OCI-LY3 (cell line): ENCODE results near the gene COG8.

Experiments
- EZH2phosphoT487 ChIP-seq: fragments of 200-600 bp; shearing (Covaris generic); IDR thresholded peaks from 2 replicates; pipeline ENCODE4 v1.6.1; 2018; ENCODE audit warnings: antibody characterized with exemption, mixed run types, low read depth
- TF ChIP-seq, protein P1 (sequence below): fragments of 200-600, 300-600 bp; sonication (generic); IDR thresholded peaks from 2 replicates; pipeline ENCODE4 v1.5.1; 2014; ENCODE audit warnings: antibody characterized with exemption, low read length, low read depth

DNA sequence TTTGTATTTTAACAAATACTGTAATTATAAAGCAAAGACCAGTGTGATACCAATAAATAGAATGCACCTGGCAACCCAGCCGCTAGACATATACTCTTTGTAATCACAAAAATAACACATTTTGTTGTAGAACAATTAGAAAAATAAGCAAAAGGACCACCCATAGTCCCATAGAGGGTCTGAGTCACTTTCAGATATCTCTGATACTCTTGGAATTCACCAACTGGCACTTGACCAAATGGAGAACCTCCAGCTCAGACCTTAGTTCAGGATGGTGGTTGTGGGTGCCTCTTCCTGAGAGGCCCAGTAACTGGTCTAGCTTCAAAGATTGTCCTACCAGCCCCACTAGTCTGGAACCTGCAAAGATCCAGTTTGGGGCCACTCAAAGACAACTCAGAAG is 47.2 kb upstream of the COG8 start:
- TF ChIP-seq, protein P1, sequence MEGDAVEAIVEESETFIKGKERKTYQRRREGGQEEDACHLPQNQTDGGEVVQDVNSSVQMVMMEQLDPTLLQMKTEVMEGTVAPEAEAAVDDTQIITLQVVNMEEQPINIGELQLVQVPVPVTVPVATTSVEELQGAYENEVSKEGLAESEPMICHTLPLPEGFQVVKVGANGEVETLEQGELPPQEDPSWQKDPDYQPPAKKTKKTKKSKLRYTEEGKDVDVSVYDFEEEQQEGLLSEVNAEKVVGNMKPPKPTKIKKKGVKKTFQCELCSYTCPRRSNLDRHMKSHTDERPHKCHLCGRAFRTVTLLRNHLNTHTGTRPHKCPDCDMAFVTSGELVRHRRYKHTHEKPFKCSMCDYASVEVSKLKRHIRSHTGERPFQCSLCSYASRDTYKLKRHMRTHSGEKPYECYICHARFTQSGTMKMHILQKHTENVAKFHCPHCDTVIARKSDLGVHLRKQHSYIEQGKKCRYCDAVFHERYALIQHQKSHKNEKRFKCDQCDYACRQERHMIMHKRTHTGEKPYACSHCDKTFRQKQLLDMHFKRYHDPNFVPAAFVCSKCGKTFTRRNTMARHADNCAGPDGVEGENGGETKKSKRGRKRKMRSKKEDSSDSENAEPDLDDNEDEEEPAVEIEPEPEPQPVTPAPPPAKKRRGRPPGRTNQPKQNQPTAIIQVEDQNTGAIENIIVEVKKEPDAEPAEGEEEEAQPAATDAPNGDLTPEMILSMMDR = no peak
- TF ChIP-seq EZH2phosphoT487 = no peak
